Activated T-cell treated with anti-CD3 and anti-CD28 coated beads, Interleukin-2, amount 50 U/mL, for 24 hours (primary cell): ENCODE measurements around the gene SRSF7.
A peak's percentile ranks its signal among the peaks of the same experiment; 100 is the strongest.
"Not testable (repeated sequence)": the region's sequence is repeated elsewhere in the genome, so short reads cannot be mapped to it uniquely, and the experiment has no call there.

ENCODE experiments used
- DNase-seq: peaks from one replicate; pipeline ENCODE4 v3.0.0-alpha.2; 2020
- H3K27ac Mint-ChIP-seq: 2 replicates; pipeline ENCODE4 v1.8.0; 2020; ENCODE audit warnings: mild to moderate bottlenecking, mixed read lengths
- H3K27me3 Mint-ChIP-seq: 2 replicates; pipeline ENCODE4 v1.8.0; 2020; ENCODE audit warnings: mixed read lengths
- H3K36me3 Mint-ChIP-seq: 2 replicates; pipeline ENCODE4 v1.8.0; 2020; ENCODE audit warnings: low read depth, mixed read lengths
- H3K4me1 Mint-ChIP-seq: 2 replicates; pipeline ENCODE4 v1.8.0; 2020; ENCODE audit warnings: low read depth, mixed read lengths
- H3K4me3 Mint-ChIP-seq: 2 replicates; pipeline ENCODE4 v1.8.0; 2020; ENCODE audit warnings: mild to moderate bottlenecking, moderate library complexity, mixed read lengths
- H3K9me3 Mint-ChIP-seq: 2 replicates; pipeline ENCODE4 v1.8.0; 2020; ENCODE audit warnings: mixed read lengths

SRSF7 gene

DNA sequence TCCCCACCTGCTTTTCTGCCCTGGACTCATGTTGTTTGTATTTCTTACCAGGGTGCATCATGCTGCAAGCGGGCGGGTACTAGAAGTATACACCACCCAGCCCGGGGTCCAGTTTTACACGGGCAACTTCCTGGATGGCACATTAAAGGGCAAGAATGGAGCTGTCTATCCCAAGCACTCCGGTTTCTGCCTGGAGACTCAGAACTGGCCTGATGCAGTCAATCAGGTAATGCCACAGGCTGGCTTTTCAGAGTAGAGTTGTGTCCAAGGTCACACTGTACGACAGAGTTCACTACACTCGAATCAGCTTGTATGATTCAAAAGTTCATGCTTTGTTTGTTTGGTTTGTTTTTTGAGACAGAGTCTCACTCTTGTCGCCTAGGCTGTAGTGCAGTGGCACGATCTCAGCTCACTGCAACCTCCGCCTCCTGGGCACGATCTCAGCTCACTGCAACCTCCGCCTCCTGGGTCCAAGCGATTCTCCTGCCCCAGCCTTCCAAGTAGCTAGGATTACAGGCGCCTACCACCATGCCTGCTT lies 19.4 kb downstream of the SRSF7 start:
- Mint-ChIP-seq H3K4me1 (peaks cover 3% of the 10 kb centered on the region), H3K4me3 (no peak overlapping the region), H3K27me3 (no peaks in the 10 kb centered on the region), H3K27ac (peak overlapping the region; percentile 61), H3K9me3 (no peaks in the 10 kb centered on the region), H3K36me3 (peaks cover 73% of the 10 kb centered on the region)
- peak; percentile 26 for DNase-seq

GRCh38 chr2:38731090-38731489 lies 20.1 kb downstream of the SRSF7 start:
- Mint-ChIP-seq H3K36me3 (peaks cover 68% of the 10 kb centered on the region), H3K27me3 (no peaks in the 10 kb centered on the region), H3K4me3 (no peak overlapping the region), H3K27ac (peak overlapping the region; percentile 61), H3K4me1 (peaks cover 2% of the 10 kb centered on the region), H3K9me3 (no peaks in the 10 kb centered on the region)
- peak; percentile 14 for DNase-seq

DNA sequence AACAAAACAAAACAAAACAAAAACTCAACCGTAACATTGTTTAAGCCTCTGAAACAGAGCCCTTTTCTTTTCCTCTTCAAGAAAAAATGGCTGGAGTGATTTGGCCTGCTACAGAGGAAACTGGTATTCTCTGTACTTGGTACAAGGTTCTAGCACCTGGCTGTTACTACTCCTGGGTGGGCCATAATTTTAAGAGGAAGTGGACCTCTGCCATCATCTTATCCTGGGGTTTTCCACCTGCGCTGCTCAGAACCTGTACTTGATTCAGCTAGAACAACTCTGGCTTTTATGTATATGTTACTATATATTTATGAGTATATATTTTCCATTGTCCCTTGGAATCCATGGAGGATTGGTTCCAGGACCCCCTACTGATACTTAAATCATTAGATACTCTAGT lies 22.5 kb downstream of the SRSF7 start:
- no peaks in the 10 kb centered on the region for H3K9me3 Mint-ChIP-seq
- peaks cover 22% of the 10 kb centered on the region for H3K4me1 Mint-ChIP-seq
- H3K27me3 Mint-ChIP-seq: no peaks in the 10 kb centered on the region
- no peak overlapping the region for H3K4me3 Mint-ChIP-seq
- H3K27ac Mint-ChIP-seq: peak overlapping the region; percentile 26
- H3K36me3 Mint-ChIP-seq: peaks cover 61% of the 10 kb centered on the region
- DNase-seq: no peak

DNA sequence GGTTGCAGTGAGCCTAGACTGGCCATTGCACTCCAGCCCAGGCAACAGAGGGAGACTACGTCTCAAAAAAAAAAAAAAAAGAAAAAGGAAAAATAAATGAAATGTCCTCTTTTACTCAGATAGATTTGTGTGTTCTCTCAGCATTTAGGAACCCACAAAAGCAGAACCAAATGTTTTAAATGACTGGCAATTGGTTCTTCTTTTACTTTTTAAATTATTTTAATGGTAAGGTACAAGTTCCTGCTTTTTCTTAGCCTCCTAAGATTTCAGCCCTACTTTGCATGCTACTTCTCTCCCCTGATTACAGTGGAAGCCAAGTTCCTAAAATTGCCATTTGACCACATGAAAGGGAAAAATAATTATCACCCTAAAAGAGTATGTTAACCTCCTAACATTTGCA lies 23.5 kb downstream of the SRSF7 start:
- no peak for DNase-seq
- no peaks in the 10 kb centered on the region for H3K27me3 Mint-ChIP-seq
- peaks cover 54% of the 10 kb centered on the region for H3K36me3 Mint-ChIP-seq
- H3K27ac Mint-ChIP-seq: no peak overlapping the region
- no peak overlapping the region for H3K4me3 Mint-ChIP-seq
- no peaks in the 10 kb centered on the region for H3K9me3 Mint-ChIP-seq
- peaks cover 31% of the 10 kb centered on the region for H3K4me1 Mint-ChIP-seq

DNA sequence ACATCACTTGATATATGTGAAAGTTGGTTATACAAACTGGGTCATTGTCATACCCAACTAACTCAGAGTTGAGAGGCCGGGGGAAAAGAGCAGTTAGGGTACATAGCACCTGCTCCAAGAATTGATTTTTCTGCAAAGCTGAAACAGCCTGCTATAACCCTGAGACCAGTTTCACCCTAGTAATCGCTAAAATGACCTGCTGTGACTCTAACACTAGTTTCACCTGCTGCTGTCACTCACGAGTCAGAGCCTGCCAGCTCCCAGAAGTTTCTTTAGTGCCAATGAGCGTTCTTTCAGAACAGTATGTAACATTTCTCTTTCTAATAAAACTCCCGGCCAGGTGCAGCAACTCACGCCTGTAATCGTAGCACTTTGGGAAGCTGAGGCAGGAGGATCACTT lies 28.0 kb downstream of the SRSF7 start:
- Mint-ChIP-seq H3K27me3 (no peaks in the 10 kb centered on the region), H3K4me1 (peaks cover 62% of the 10 kb centered on the region), H3K9me3 (peaks cover 7% of the 10 kb centered on the region), H3K27ac (peak overlapping the region; percentile 94), H3K36me3 (peaks cover 51% of the 10 kb centered on the region), H3K4me3 (peak overlapping the region; percentile 68)
- peak; percentile 43 for DNase-seq

DNA sequence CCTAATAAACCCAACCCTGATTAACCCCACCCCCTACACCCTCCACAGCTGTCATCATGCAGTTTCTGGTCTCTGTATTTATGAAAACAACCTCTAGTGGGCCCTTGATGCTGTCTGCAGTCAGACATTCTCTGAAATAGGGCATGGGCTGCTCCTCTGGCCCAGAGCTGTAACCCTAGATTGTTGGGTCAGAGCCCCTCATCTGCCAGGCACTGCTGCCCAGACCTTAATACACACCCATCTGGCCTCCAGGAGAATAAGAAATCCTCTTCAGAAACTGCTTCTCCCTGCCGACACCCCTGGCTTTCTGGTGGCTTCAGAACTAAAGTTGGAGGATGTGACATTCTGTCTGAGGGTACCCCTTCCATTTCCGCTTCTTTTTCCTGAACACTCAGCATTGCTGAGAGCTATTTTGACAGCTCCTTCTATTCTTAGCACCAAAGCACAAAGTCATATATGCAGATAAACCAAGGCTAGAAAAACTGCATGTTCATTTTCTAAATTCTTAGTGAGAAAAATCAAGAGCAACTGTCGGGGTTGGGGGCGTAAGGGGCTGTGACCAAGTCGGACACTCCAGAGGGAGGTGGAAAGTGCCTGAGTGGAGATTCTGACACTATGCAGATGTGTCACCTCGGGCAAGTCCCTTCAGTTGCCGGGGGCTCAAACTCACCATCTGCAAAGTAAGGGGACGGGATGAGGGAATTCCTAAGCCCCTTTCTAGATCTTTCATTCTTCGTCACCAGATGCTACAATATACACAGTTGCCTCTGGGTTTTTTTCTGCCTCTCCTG lies 28.7 kb downstream of the SRSF7 start:
- DNase-seq: peak; percentile 73
- H3K4me3 Mint-ChIP-seq: peak overlapping the region; percentile 68
- peak overlapping the region; percentile 94 for H3K27ac Mint-ChIP-seq
- H3K4me1 Mint-ChIP-seq: peaks cover 63% of the 10 kb centered on the region
- H3K27me3 Mint-ChIP-seq: no peaks in the 10 kb centered on the region
- peaks cover 7% of the 10 kb centered on the region for H3K9me3 Mint-ChIP-seq
- peaks cover 54% of the 10 kb centered on the region for H3K36me3 Mint-ChIP-seq

- H3K27me3 Mint-ChIP-seq: no peaks in the 10 kb centered on the region
- peak overlapping the region; percentile 35 for H3K4me3 Mint-ChIP-seq
- DNase-seq: no peak
These were observed 30.4 kb downstream of the SRSF7 start for GRCh38 chr2:38720613-38721241.

GRCh38 chr2:38719706-38720105 lies 31.5 kb downstream of the SRSF7 start:
- peaks cover 7% of the 10 kb centered on the region for H3K9me3 Mint-ChIP-seq
- H3K27me3 Mint-ChIP-seq: no peaks in the 10 kb centered on the region
- H3K36me3 Mint-ChIP-seq: peaks cover 66% of the 10 kb centered on the region
- no peak for DNase-seq
- peaks cover 69% of the 10 kb centered on the region for H3K4me1 Mint-ChIP-seq
- no peak overlapping the region for H3K4me3 Mint-ChIP-seq
- no peak overlapping the region for H3K27ac Mint-ChIP-seq

More at GRCh38 chr2:38720613-38721241, 30.4 kb downstream of the SRSF7 start:
- Mint-ChIP-seq H3K36me3 (peaks cover 59% of the 10 kb centered on the region), H3K9me3 (peaks cover 7% of the 10 kb centered on the region), H3K4me1 (peaks cover 68% of the 10 kb centered on the region), H3K27ac (peak overlapping the region; percentile 94)

- H3K36me3 Mint-ChIP-seq: peaks cover 71% of the 10 kb centered on the region
- peaks cover 69% of the 10 kb centered on the region for H3K4me1 Mint-ChIP-seq
- H3K27ac Mint-ChIP-seq: no peak overlapping the region
- H3K4me3 Mint-ChIP-seq: no peak overlapping the region
- no peaks in the 10 kb centered on the region for H3K27me3 Mint-ChIP-seq
- H3K9me3 Mint-ChIP-seq: peaks cover 7% of the 10 kb centered on the region
- no peak for DNase-seq
These were observed 32.6 kb downstream of the SRSF7 start for GRCh38 chr2:38718601-38719000.

DNA sequence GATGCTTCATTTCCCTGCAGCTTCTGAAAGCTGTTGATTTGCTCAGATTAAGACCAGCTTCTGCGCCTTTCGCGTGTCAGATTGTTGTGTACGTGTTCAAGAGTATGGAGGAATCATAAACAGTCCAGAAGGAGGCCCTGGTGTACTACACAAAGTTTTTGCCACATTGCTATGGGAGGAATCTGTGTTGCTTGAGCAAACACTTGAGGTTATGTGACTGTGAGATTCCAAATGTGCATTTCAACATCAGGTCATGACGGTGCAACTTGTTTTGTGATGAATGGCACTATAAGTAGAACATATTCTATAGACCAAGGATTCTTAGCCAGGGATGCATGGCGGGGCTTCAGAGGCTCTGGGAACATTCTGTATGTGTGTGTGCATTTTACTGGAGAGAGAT lies 35.0 kb downstream of the SRSF7 start:
- peak overlapping the region; percentile 18 for H3K27ac Mint-ChIP-seq
- H3K4me1 Mint-ChIP-seq: peaks cover 67% of the 10 kb centered on the region
- peaks cover 85% of the 10 kb centered on the region for H3K36me3 Mint-ChIP-seq
- no peaks in the 10 kb centered on the region for H3K27me3 Mint-ChIP-seq
- H3K9me3 Mint-ChIP-seq: peaks cover 10% of the 10 kb centered on the region
- no peak overlapping the region for H3K4me3 Mint-ChIP-seq
- DNase-seq: no peak

DNA sequence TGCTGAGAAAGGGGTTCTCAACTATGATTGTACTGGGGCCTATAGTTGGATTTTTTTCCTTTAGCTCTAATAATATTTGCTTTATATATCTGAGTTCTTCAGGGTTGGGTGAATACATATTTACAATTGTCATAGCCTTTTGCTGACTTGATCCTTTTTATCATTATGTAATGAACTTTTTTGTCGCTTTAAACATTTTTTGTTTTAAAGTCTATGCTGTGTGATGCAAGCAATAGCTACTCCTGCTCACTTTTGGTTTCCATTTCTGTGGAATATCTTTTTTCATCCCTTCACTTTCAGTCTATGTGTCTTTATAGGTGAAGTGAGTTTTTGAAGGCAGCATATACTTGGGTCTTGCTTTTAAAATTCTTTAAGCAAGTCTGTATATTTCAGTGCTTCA lies 36.2 kb downstream of the SRSF7 start:
- DNase-seq, H3K9me3 Mint-ChIP-seq, H3K27me3 Mint-ChIP-seq: not testable (repeated sequence)
- peak overlapping the region; percentile 85 for H3K27ac Mint-ChIP-seq
- H3K4me3 Mint-ChIP-seq: peak overlapping the region; percentile 25
- peaks cover 85% of the 10 kb centered on the region for H3K36me3 Mint-ChIP-seq
- H3K4me1 Mint-ChIP-seq: peaks cover 62% of the 10 kb centered on the region

- DNase-seq: no peak
- Mint-ChIP-seq H3K36me3 (peaks cover 82% of the 10 kb centered on the region), H3K4me3 (no peak overlapping the region), H3K4me1 (peaks cover 73% of the 10 kb centered on the region), H3K27me3 (no peaks in the 10 kb centered on the region), H3K27ac (peak overlapping the region; percentile 85), H3K9me3 (peaks cover 3% of the 10 kb centered on the region)
These were observed 37.8 kb downstream of the SRSF7 start for GRCh38 chr2:38713338-38713737.

- DNase-seq: no peak
- no peak overlapping the region for H3K4me3 Mint-ChIP-seq
- no peaks in the 10 kb centered on the region for H3K27me3 Mint-ChIP-seq
- peaks cover 3% of the 10 kb centered on the region for H3K9me3 Mint-ChIP-seq
- H3K27ac Mint-ChIP-seq: peak overlapping the region; percentile 85
- peaks cover 79% of the 10 kb centered on the region for H3K36me3 Mint-ChIP-seq
- H3K4me1 Mint-ChIP-seq: peaks cover 74% of the 10 kb centered on the region
These were observed 38.3 kb downstream of the SRSF7 start for GRCh38 chr2:38712871-38713270.

DNA sequence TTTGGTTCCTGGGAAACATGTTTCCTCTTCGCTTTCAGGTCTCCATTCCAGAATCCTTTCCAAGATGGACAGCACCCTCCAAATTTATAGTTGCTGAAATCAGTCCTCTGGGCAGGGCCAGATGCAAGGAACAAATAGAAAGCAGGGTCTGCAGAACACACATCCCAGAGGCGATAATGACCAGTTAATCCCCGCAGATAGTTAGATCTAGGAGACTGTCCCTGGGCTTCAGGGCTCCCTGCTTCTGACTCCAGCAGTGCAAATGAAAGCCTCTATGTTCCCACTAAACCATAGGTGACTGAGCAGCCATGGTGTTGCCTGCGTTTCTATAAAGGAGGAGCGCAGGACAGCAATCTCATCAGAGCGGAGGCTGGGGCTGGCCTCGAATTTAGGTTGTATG lies 38.7 kb downstream of the SRSF7 start:
- Mint-ChIP-seq H3K36me3 (peaks cover 76% of the 10 kb centered on the region), H3K27ac (peak overlapping the region; percentile 85), H3K9me3 (peaks cover 3% of the 10 kb centered on the region), H3K4me1 (peaks cover 75% of the 10 kb centered on the region), H3K4me3 (no peak overlapping the region), H3K27me3 (no peaks in the 10 kb centered on the region)
- DNase-seq: no peak

DNA sequence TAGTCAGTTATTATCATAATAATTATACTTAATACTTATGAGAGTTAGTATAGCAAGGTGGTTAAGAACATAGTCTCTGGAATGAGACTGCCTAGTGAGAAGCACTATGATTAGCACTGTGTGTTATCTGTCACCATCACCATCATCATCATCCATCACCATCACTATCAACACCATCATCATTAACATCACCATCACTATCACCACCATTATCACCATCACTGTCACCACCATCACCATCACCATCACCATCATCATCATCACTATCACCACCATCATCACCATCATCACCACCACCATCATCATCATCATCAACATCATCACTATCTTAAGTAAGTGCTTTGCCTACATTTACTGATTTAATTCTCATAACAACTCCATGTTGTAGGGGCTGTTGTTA lies 39.6 kb downstream of the SRSF7 start:
- Mint-ChIP-seq H3K4me3 (no peak overlapping the region), H3K4me1 (peaks cover 83% of the 10 kb centered on the region), H3K27me3 (no peaks in the 10 kb centered on the region), H3K9me3 (peaks cover 3% of the 10 kb centered on the region), H3K36me3 (peaks cover 83% of the 10 kb centered on the region), H3K27ac (no peak overlapping the region)
- no peak for DNase-seq
